Thyroid gland (tissue), 4 donors: Measurements from ENCODE around the gene NEDD4L.

Experiments used
- POLR2A ChIP-seq, 2 donors: fragments of 450-650 bp; IDR thresholded peaks; one replicate each; pipeline ENCODE4 v1.6.1; 2017; ENCODE audit warnings: antibody characterized with exemption in 2 of 2, mild to moderate bottlenecking in 2 of 2, moderate library complexity in 1 of 2
- TF ChIP-seq, protein P1 (sequence below), 6 experiments: fragments of 200-600 bp in 3 of 6; fragments of 450-650 bp in 3 of 6; sonication (generic) in 3 of 6; IDR thresholded peaks; one replicate each; pipeline ENCODE4 v1.5.1; 2016 to 2019; ENCODE audit warnings: antibody characterized with exemption in 6 of 6, mild to moderate bottlenecking in 2 of 6, inconsistent platforms in 1 of 6, moderate library complexity in 1 of 6

GRCh38 chr18:58447402-58448095, 403.5 kb downstream of the NEDD4L start:
- TF ChIP-seq, protein P1, sequence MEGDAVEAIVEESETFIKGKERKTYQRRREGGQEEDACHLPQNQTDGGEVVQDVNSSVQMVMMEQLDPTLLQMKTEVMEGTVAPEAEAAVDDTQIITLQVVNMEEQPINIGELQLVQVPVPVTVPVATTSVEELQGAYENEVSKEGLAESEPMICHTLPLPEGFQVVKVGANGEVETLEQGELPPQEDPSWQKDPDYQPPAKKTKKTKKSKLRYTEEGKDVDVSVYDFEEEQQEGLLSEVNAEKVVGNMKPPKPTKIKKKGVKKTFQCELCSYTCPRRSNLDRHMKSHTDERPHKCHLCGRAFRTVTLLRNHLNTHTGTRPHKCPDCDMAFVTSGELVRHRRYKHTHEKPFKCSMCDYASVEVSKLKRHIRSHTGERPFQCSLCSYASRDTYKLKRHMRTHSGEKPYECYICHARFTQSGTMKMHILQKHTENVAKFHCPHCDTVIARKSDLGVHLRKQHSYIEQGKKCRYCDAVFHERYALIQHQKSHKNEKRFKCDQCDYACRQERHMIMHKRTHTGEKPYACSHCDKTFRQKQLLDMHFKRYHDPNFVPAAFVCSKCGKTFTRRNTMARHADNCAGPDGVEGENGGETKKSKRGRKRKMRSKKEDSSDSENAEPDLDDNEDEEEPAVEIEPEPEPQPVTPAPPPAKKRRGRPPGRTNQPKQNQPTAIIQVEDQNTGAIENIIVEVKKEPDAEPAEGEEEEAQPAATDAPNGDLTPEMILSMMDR (IDR thresholded peaks at IDR 0.05), result no peak
- TF ChIP-seq POLR2A (IDR thresholded peaks at IDR 0.05), result no peak
